Common myeloid progenitor, CD34-positive (primary cell): ENCODE results near the gene RRAGD.

Experiments used
- CTCF ChIA-PET: fragments of 350-600 bp; sonication (Branson Sonifier 250); formaldehyde crosslinking; loops from one replicate; lab custom pipeline; 2021; ENCODE audit warnings: antibody characterized with exemption; lab: Charles Lee
- POLR2A ChIA-PET: fragments of 350-600 bp; sonication (Branson Sonifier 250); formaldehyde crosslinking; loops from one replicate; lab custom pipeline; 2021; ENCODE audit warnings: antibody characterized with exemption; lab: Charles Lee
- DNase-seq, 3 donors: peaks; one replicate each; pipeline versions ENCODE4 v3.0.0 to v3.0.0-alpha.2; 2013
- H3K27ac ChIP-seq, 2 experiments: 1 replicate in 1 of 2; 2 replicates in 1 of 2; pipeline ENCODE4 v1.7.0; 2013; ENCODE audit warnings: inconsistent platforms in 2 of 2, low read length in 2 of 2, mild to moderate bottlenecking in 2 of 2, low read depth in 1 of 2, moderate library complexity in 1 of 2; ENCODE audit not compliant: severe bottlenecking in 2 of 2, insufficient read depth in 1 of 2, poor library complexity in 1 of 2
- H3K27me3 ChIP-seq, 5 experiments: replicated peaks in 2 of 5; 1 replicate in 3 of 5; 2 replicates in 2 of 5; pipeline versions ENCODE4 v1.6.1 to v1.7.0; 2013; ENCODE audit warnings: low read length in 4 of 5, mild to moderate bottlenecking in 2 of 5, moderate library complexity in 2 of 5, inconsistent platforms in 1 of 5; ENCODE audit not compliant: insufficient read depth in 5 of 5, control insufficient read depth in 4 of 5
- H3K36me3 ChIP-seq, 4 experiments: 1 replicate in 2 of 4; 2 replicates in 2 of 4; pipeline versions ENCODE4 v1.6.1 to v1.7.0; 2013; ENCODE audit warnings: low read length in 3 of 4, control low read depth in 1 of 4, mild to moderate bottlenecking in 1 of 4; ENCODE audit not compliant: control insufficient read depth in 4 of 4, insufficient read depth in 4 of 4
- H3K4me1 ChIP-seq, 4 experiments: 1 replicate in 3 of 4; 2 replicates in 1 of 4; pipeline versions ENCODE4 v1.6.1 to v1.7.1; 2013; ENCODE audit warnings: low read length in 3 of 4, mild to moderate bottlenecking in 3 of 4, control low read depth in 1 of 4, inconsistent platforms in 1 of 4, moderate library complexity in 1 of 4; ENCODE audit not compliant: control insufficient read depth in 4 of 4, insufficient read depth in 4 of 4; ENCODE audit errors: control extremely low read depth in 1 of 4
- H3K4me3 ChIP-seq, 7 experiments: 1 replicate in 4 of 7; 2 replicates in 3 of 7; pipeline versions ENCODE4 v1.5.1 to v1.7.0; 2013; ENCODE audit warnings: mild to moderate bottlenecking in 7 of 7, low read length in 6 of 7, moderate library complexity in 6 of 7, inconsistent platforms in 2 of 7, low read depth in 2 of 7, control low read depth in 1 of 7; ENCODE audit not compliant: insufficient read depth in 4 of 7, control insufficient read depth in 1 of 7; ENCODE audit errors: extremely low read depth in 1 of 7
- H3K9me3 ChIP-seq, 5 experiments: 1 replicate in 4 of 5; 2 replicates in 1 of 5; pipeline versions ENCODE4 v1.6.1 to v1.7.1; 2013; ENCODE audit warnings: low read length in 4 of 5, mild to moderate bottlenecking in 2 of 5, inconsistent platforms in 1 of 5, low read depth in 1 of 5, moderate library complexity in 1 of 5; ENCODE audit not compliant: control insufficient read depth in 4 of 5, insufficient read depth in 2 of 5; ENCODE audit errors: control extremely low read depth in 1 of 5
- WGBS: methylation state at CpG from one replicate; pipeline ENCODE4 v1.1.5; 2013; ENCODE audit not compliant: insufficient coverage; 5-methylcytosine and 5-hydroxymethylcytosine counted together

Gene RRAGD

DNA sequence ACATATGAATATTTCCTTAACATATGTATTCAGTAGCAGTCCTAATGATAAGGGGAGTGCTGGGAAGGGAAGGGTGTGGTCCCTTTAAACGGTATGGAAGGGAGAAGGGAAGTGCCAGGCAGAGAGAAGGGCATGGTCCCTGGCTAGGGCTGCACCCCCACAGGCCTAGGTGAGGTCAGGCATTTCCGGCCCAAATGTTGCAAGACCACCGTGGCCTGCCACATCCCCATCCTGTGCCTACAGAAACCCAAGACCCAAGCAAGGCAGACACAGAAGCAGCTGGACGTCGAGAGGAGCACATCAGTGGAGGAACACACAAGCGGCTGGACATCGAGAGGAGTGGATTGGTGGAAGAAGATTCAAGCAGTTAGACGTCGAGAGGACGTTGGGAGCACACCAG lies 5.9 kb downstream of the RRAGD start:
- CTCF ChIA-PET, result interaction anchor here (0.9 to 1.8 kb wide), 3 partner anchors 26 to 34 kb away, joined by 3 to 6 read pairs (median 5); no protein-coding TSS in a partner anchor

GRCh38 chr6:89404512-89404911 lies 7.6 kb downstream of the RRAGD start:
- no peak for DNase-seq
- Histone ChIP-seq H3K36me3 (peaks cover 0 to 4% (median 0%) of the 10 kb centered on the region in 4 experiments), H3K4me1 (peaks cover 5 to 50% (median 22%) of the 10 kb centered on the region in 4 experiments), H3K4me3 (no peak overlapping the region), H3K9me3 (no peaks in the 10 kb centered on the region), H3K27ac (no peak overlapping the region), H3K27me3 (no peaks in the 10 kb centered on the region)
- WGBS, result 88% methylated on average over 3 of the region's 3 CpGs
- ChIA-PET POLR2A (no interaction called here), CTCF (interaction anchor here (1.0 to 1.8 kb wide), 2 partner anchors 28 to 32 kb away, joined by 3 to 7 read pairs; no protein-coding TSS in a partner anchor)

More for the DNA sequence above, 5.9 kb downstream of the RRAGD start:
- Histone ChIP-seq H3K36me3 (peaks cover 0 to 4% (median 0%) of the 10 kb centered on the region in 4 experiments), H3K4me1 (peaks cover 5 to 58% (median 30%) of the 10 kb centered on the region in 4 experiments), H3K4me3 (peak overlapping the region in 3 of 7 experiments; percentile 3 to 51 (median 30)), H3K9me3 (no peaks in the 10 kb centered on the region), H3K27ac (no peak overlapping the region), H3K27me3 (no peaks in the 10 kb centered on the region)
- 34% methylated on average over 6 of the region's 10 CpGs for WGBS
- DNase-seq, result peak; percentile 22 to 79 (median 64)
- POLR2A ChIA-PET, result no interaction called here

GRCh38 chr6:89402776-89403175 lies 9.3 kb downstream of the RRAGD start:
- CTCF ChIA-PET, result interaction anchor here (0.6 to 2.3 kb wide), 3 partner anchors 26 to 37 kb away, joined by 3 to 8 read pairs (median 6); no protein-coding TSS in a partner anchor
- no peaks in the 10 kb centered on the region for H3K9me3 ChIP-seq
- H3K27me3 ChIP-seq, result no peaks in the 10 kb centered on the region
- no peak overlapping the region for H3K27ac ChIP-seq
- peaks cover 0 to 4% (median 0%) of the 10 kb centered on the region in 4 experiments for H3K36me3 ChIP-seq
- peaks cover 5 to 37% (median 19%) of the 10 kb centered on the region in 4 experiments for H3K4me1 ChIP-seq
- WGBS, result 100% methylated on average over 6 of the region's 6 CpGs
- H3K4me3 ChIP-seq, result no peak overlapping the region
- POLR2A ChIA-PET, result no interaction called here
- no peak for DNase-seq

DNA sequence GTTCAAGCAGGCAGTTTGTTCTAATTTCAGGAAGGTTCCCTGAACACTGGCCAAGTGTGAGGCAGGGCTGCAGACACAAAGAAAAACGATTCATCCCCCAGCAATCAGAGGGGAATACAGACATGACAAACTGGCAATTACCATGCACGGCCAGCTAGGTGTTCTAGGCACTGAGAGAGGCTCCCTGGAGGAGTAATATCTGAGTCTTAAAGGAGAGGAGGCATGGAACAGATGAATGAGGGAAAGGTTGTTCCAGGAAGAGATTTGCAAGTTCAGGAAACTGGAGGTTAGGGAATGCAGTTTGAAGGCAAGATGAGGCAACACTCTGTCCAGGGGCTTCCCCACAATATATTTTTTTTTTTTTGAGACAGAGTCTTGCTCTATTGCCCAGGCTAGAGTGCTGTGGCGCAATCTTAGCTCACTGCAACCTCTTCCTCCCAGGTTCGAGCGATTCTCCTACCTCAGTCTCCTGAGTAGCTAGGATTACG lies 11.1 kb downstream of the RRAGD start:
- POLR2A ChIA-PET, result interaction anchor here (0.6 kb wide), 1 partner anchor 66 kb away, joined by 4 read pairs; no protein-coding TSS in a partner anchor
- no peak overlapping the region for H3K4me3 ChIP-seq
- peaks cover 0 to 2% (median 0%) of the 10 kb centered on the region in 5 experiments for H3K9me3 ChIP-seq
- peaks cover 0 to 4% (median 0%) of the 10 kb centered on the region in 4 experiments for H3K36me3 ChIP-seq
- peaks cover 2 to 21% (median 7%) of the 10 kb centered on the region in 4 experiments for H3K4me1 ChIP-seq
- no peaks in the 10 kb centered on the region for H3K27me3 ChIP-seq
- H3K27ac ChIP-seq, result no peak overlapping the region
- DNase-seq, result no peak
- 64% methylated on average over 5 of the region's 6 CpGs for WGBS
- CTCF ChIA-PET, result interaction anchor here (1.0 to 2.3 kb wide), 2 partner anchors 12 to 29 kb away, joined by 3 to 8 read pairs; no protein-coding TSS in a partner anchor

DNA sequence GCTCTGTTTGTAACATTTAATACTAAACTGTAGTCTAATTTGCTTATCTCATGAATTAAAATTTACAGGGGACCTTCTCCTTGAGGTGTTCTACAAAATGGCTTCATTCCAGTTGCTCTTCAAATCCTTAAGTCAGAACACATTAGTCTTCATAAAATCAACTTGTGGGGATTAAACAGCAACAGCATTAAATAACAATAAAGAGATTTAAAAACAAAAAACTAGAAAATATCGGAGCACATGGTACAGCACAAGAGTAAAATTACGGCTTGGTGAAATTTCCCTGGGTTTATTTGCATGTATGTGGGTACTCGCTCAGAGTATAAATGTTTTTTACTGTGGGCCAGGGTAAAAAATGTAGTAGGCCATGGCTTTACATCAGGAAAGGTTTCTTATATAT lies 12.0 kb downstream of the RRAGD start:
- ChIA-PET POLR2A (no interaction called here), CTCF (interaction anchor here (1.0 to 1.4 kb wide), 3 partner anchors 11 to 27 kb away, joined by 3 to 5 read pairs (median 4); no protein-coding TSS in a partner anchor)
- no peak overlapping the region for H3K27ac ChIP-seq
- no peaks in the 10 kb centered on the region for H3K27me3 ChIP-seq
- no peak overlapping the region for H3K4me3 ChIP-seq
- no peak for DNase-seq
- peaks cover 0 to 4% (median 0%) of the 10 kb centered on the region in 4 experiments for H3K36me3 ChIP-seq
- H3K4me1 ChIP-seq, result peaks cover 0 to 14% (median 3%) of the 10 kb centered on the region in 4 experiments
- 100% methylated on average over 3 of the region's 3 CpGs for WGBS
- H3K9me3 ChIP-seq, result peaks cover 0 to 2% (median 0%) of the 10 kb centered on the region in 5 experiments

DNA sequence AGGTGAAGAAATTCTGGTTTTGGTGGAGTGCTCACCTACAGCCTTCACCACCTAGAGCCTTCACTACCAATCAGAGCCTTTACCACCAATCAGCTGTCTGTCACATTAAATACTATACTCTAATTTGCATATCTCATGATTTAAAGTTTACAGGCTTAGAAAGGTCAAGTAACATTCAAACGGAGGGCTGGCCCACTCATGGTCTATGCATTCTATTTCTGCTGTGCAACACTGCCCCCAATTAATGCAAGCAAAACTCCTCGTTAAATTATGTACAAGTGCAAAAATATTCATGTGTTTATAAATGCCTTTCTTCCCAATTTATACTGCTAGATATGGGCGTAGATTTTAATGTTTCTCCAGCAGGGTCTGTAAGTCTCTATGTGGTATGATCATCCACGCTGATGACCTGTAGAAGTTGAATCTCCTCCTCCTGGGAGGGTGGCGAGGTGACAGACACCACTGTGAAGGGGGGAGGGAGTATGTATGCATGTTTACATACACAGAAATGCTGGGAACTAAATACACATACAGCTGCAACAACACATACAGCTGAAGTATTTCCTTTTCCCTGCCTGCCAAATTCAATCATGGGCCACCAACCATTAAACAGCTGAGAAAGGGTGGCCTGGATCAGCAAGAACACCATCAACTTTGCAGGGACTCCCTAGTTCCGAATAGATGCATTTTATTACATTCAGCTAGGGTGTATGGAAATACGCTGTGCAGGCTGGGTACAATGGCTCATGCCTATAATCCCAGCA lies 13.1 kb downstream of the RRAGD start:
- H3K4me3 ChIP-seq, result no peak overlapping the region
- CTCF ChIA-PET, result interaction anchor here (1.0 to 1.4 kb wide), 4 partner anchors 9 to 26 kb away, joined by 3 to 5 read pairs (median 4); no protein-coding TSS in a partner anchor
- no peaks in the 10 kb centered on the region for H3K27me3 ChIP-seq
- 94% methylated on average over 3 of the region's 7 CpGs for WGBS
- peaks cover 0 to 14% (median 3%) of the 10 kb centered on the region in 4 experiments for H3K4me1 ChIP-seq
- POLR2A ChIA-PET, result interaction anchor here (0.6 kb wide), 1 partner anchor 58 kb away, joined by 3 read pairs; no protein-coding TSS in a partner anchor
- no peaks in the 10 kb centered on the region for H3K36me3 ChIP-seq
- no peak overlapping the region for H3K27ac ChIP-seq
- peaks cover 0 to 2% (median 0%) of the 10 kb centered on the region in 5 experiments for H3K9me3 ChIP-seq
- no peak for DNase-seq
